Ureter (tissue), 1 donor: ENCODE results near the gene NCAPH2. TPM values are rescaled to one million over a fixed set of nuclear protein-coding genes. Genes with fewer than 3 reads are reported as not detected.
A peak's percentile ranks its signal among the peaks of the same experiment; 100 is the strongest.

Source experiments
- DNase-seq: peaks from one replicate; pipeline ENCODE4 v3.0.0-alpha.2; 2020; ENCODE audit warnings: low spot score
- total RNA-seq: library from RNA; stranded (reverse); gene quantifications from one replicate; pipeline ENCODE4 v1.2.4, GENCODE V29; 2023
- donor health status: DM: yes; HTN: yes; CAD: no.

NCAPH2 gene
- total RNA-seq, 1 donor from 2014 or later = 37.7 TPM

- no peak for DNase-seq
Measured at GRCh38 chr22:50489363-50490243, 18.4 kb upstream of the NCAPH2 start.

GRCh38 chr22:50490531-50491308 lies 17.3 kb upstream of the NCAPH2 start:
- DNase-seq = no peak

GRCh38 chr22:50497093-50497492 lies 10.9 kb upstream of the NCAPH2 start:
- DNase-seq = no peak

GRCh38 chr22:50498322-50498890 lies 9.6 kb upstream of the NCAPH2 start:
- no peak for DNase-seq

GRCh38 chr22:50500452-50500851 lies 7.6 kb upstream of the NCAPH2 start:
- DNase-seq = no peak

- DNase-seq = no peak
Measured at GRCh38 chr22:50502096-50502495, 5.9 kb upstream of the NCAPH2 start.

- no peak for DNase-seq
Measured at GRCh38 chr22:50502628-50503474, 5.2 kb upstream of the NCAPH2 start.

- no peak for DNase-seq
Measured at GRCh38 chr22:50503475-50504145, 4.4 kb upstream of the NCAPH2 start.

GRCh38 chr22:50504369-50505211 lies 3.4 kb upstream of the NCAPH2 start:
- DNase-seq = peak; percentile 79

GRCh38 chr22:50505276-50505775 lies 2.7 kb upstream of the NCAPH2 start:
- DNase-seq = no peak

GRCh38 chr22:50505776-50506610 lies 2.0 kb upstream of the NCAPH2 start:
- DNase-seq = no peak

- DNase-seq = peak; percentile 60
Measured at GRCh38 chr22:50506611-50507420, 1.2 kb upstream of the NCAPH2 start.

- DNase-seq = peak; percentile 92
Measured at GRCh38 chr22:50507421-50507990, 518 bp upstream of the NCAPH2 start, which contains the start of gene LMF2. Gene LMF2, minus strand, starts transcription at chr22:50507702. Its CDS starts 27 bp downstream, at chr22:50507675.

- DNase-seq = no peak
Measured at GRCh38 chr22:50508897-50509296, 873 bp downstream of the NCAPH2 start.

- no peak for DNase-seq
Measured at GRCh38 chr22:50513175-50513574, 5.2 kb downstream of the NCAPH2 start.

GRCh38 chr22:50516068-50516467 lies 8.0 kb downstream of the NCAPH2 start:
- DNase-seq = no peak

- DNase-seq = no peak
Measured at GRCh38 chr22:50516891-50517290, 8.9 kb downstream of the NCAPH2 start.
